Measurements from ENCODE around the gene PPFIA1. TPM values are rescaled to one million over a fixed set of nuclear protein-coding genes. Genes with fewer than 3 reads are reported as not detected.

Gene PPFIA1
- total and polyA plus RNA-seq, 2 of the 8 experiments (the other 6 are each of a cell fraction or from before 2014, with no cell fraction given), result 44.3 to 73.5 TPM

DNA sequence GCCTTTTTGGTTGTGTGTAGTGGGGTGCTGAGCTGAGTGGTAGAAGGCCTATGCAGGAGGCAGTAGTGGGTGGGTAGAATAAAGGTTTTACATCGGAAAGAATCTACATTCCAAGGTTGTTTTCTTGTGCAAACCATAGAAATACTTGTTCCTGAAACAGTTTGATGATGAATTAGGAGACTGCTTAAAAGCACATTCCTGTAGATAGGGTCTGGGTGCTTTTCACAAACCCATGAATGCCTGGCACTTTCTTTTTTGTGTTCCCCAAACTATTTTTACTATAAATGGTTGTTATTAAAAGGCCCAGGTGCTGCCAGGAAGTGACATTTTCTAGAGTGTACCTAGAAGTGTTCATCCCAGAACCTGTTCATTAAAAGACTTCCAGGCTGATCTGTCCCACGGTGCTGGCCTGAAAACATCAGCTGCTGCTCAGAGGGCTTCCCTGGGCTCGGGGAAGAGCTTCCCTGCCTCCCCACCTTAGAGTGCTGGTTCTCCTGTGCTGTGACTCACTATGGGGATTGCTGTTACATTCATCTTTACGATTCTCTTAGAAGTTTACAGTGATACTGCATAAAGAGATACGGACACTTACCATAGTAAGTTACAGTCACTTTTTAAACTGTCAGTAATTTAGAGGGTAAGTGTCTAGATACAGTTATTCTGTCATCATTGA is 27.9 kb downstream of the PPFIA1 start:
- DNase-seq (ENCODE audit: low read depth in 1 of 2, low spot score in 2 of 2), result no peak
- Histone ChIP-seq H3K4me2 (ENCODE audit: insufficient read depth in 1 of 2, low read depth in 2 of 2, low read length in 2 of 2) (no peak overlapping the region), H3K23me2 (ENCODE audit: low read depth, low read length) (no peaks in the 10 kb centered on the region), H3K4ac (replicated peaks; ENCODE audit: insufficient read length, low read depth, low read length) (no peak overlapping the region), H3K56ac (replicated peaks; ENCODE audit: insufficient read length, low read depth, low read length) (no peak overlapping the region), H2BK15ac (ENCODE audit: low read length) (no peak overlapping the region), H3K4me1 (replicated peaks in 1 of 4; ENCODE audit: control insufficient read depth in 3 of 4, insufficient read depth in 4 of 4, low read length in 3 of 4) (peaks cover 0 to 5% (median 0%) of the 10 kb centered on the region in 4 experiments; a peak in 1 of 7 replicates), H3K27ac (ENCODE audit: low read depth, low read length) (no peak overlapping the region), H3K9me3 (ENCODE audit: insufficient read depth in 2 of 2, low read depth in 1 of 2, low read length in 1 of 2) (peaks cover 0 to 3% of the 10 kb centered on the region in 2 experiments; a peak in 1 of 4 replicates), H3K23ac (ENCODE audit: insufficient read length) (no peak overlapping the region), H2AFZ (ENCODE audit: low read length) (no peak overlapping the region), H3K27me3 (replicated peaks in 1 of 4; ENCODE audit: control insufficient read depth in 3 of 4, extremely low read depth in 1 of 4, insufficient read depth in 3 of 4, low read length in 3 of 4) (no peaks in the 10 kb centered on the region), H4K8ac (ENCODE audit: extremely low read depth, insufficient read depth, low read length) (no peak overlapping the region), H4K5ac (ENCODE audit: insufficient read length, low read depth, low read length) (no peak overlapping the region), H3K18ac (ENCODE audit: extremely low read depth, low read length) (no peak overlapping the region), H3K79me1 (ENCODE audit: low read depth, low read length) (peaks cover 9% of the 10 kb centered on the region), H2BK5ac (ENCODE audit: low read depth, low read length) (no peak overlapping the region), H3K79me2 (ENCODE audit: control insufficient read depth in 1 of 2, insufficient read depth in 2 of 2, low read length in 2 of 2) (peaks cover 3 to 64% of the 10 kb centered on the region in 2 experiments; a peak in 2 of 4 replicates), H3K14ac (ENCODE audit: insufficient read length) (no peak overlapping the region), H3K9ac (replicated peaks in 1 of 4; ENCODE audit: extremely low read depth in 1 of 4, low read depth in 3 of 4, low read length in 3 of 4) (no peak overlapping the region), H4K91ac (replicated peaks; ENCODE audit: insufficient read length, low read length) (no peak overlapping the region), H2BK20ac (ENCODE audit: low read length) (no peak overlapping the region), H2BK12ac (ENCODE audit: low read depth, low read length) (no peak overlapping the region), H3K36me3 (ENCODE audit: control insufficient read depth in 2 of 4, insufficient read depth in 4 of 4, low read length in 3 of 4) (peaks cover 0 to 12% (median 3%) of the 10 kb centered on the region in 4 experiments; a peak in 6 of 8 replicates), H4K20me1 (replicated peaks in 1 of 2; ENCODE audit: control insufficient read depth in 1 of 2, insufficient read depth in 2 of 2, low read length in 2 of 2) (peaks cover 7 to 17% of the 10 kb centered on the region in 2 experiments), H2BK120ac (replicated peaks; ENCODE audit: low read depth, low read length) (no peak overlapping the region), H2AK5ac (ENCODE audit: low read depth, low read length) (no peak overlapping the region), H3K4me3 (ENCODE audit: extremely low read depth in 1 of 4, insufficient read depth in 2 of 4, low read depth in 3 of 4, low read length in 4 of 4) (no peak overlapping the region)
- ChIA-PET POLR2A (ENCODE audit: partially characterized antibody) (interaction anchor here (1.1 to 1.4 kb wide), 2 partner anchors 9 to 14 kb away, joined by 4 read pairs; no protein-coding TSS in a partner anchor), CTCF (ENCODE audit: partially characterized antibody) (no interaction called here)
- WGBS, 2 experiments (ENCODE audit: extremely low coverage in 1 of 2, insufficient coverage in 1 of 2, insufficient read length in 1 of 2, insufficient replicate concordance in 2 of 2, low coverage in 1 of 2, low lambda C conversion rate in 2 of 2, missing lambda C conversion rate in 1 of 2), result 91% methylated on average over 5 of the region's 5 CpGs; no CpG with 5 or more reads in 1 of the 2 experiments
- TF ChIP-seq, protein P1, sequence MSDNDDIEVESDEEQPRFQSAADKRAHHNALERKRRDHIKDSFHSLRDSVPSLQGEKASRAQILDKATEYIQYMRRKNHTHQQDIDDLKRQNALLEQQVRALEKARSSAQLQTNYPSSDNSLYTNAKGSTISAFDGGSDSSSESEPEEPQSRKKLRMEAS (IDR thresholded peaks at IDR 0.05), result no peak
- TF ChIP-seq ZNF274 (IDR thresholded peaks at IDR 0.05; ENCODE audit: borderline replicate concordance, extremely low read depth, low read length) (no peak), TAF1 (IDR thresholded peaks at IDR 0.05; ENCODE audit: low read depth, low read length) (no peak), RXRA (IDR thresholded peaks at IDR 0.05; ENCODE audit: insufficient read depth, low read depth, low read length) (no peak)
- no peak for FAIRE-seq

All from H1 (cell line).